GM12872 (cell line): ENCODE results near the gene PSMD12.
A peak's percentile ranks its signal among the peaks of the same experiment; 100 is the strongest.

Experiments used
- TF ChIP-seq, protein P1 (sequence below): IDR thresholded peaks from 3 replicates; pipeline ENCODE4 v1.5.1; 2011; ENCODE audit warnings: low read depth, mild to moderate bottlenecking, low read length, moderate library complexity; ENCODE audit not compliant: insufficient read depth

The PSMD12 gene

DNA sequence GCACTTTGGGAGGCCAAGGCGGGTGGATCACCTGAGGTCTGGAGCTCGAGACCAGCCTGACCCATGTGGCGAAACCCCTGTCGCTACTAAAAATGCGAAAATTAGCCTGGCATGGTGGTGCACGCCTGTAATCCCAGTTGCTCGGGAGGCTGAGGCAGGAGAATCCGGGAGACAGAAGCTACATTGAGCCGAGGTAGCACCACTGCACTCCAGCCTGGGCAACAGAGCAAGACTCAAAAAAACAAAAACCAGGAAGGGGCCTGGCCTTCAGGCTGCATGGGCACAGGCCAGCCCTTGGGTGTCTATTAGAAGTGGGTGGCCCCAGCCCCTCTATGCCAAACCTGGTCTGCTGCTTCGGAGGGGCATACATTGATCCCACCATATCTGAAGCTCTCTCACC is 56.0 kb downstream of the PSMD12 start:
- TF ChIP-seq, protein P1, sequence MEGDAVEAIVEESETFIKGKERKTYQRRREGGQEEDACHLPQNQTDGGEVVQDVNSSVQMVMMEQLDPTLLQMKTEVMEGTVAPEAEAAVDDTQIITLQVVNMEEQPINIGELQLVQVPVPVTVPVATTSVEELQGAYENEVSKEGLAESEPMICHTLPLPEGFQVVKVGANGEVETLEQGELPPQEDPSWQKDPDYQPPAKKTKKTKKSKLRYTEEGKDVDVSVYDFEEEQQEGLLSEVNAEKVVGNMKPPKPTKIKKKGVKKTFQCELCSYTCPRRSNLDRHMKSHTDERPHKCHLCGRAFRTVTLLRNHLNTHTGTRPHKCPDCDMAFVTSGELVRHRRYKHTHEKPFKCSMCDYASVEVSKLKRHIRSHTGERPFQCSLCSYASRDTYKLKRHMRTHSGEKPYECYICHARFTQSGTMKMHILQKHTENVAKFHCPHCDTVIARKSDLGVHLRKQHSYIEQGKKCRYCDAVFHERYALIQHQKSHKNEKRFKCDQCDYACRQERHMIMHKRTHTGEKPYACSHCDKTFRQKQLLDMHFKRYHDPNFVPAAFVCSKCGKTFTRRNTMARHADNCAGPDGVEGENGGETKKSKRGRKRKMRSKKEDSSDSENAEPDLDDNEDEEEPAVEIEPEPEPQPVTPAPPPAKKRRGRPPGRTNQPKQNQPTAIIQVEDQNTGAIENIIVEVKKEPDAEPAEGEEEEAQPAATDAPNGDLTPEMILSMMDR, result no peak

DNA sequence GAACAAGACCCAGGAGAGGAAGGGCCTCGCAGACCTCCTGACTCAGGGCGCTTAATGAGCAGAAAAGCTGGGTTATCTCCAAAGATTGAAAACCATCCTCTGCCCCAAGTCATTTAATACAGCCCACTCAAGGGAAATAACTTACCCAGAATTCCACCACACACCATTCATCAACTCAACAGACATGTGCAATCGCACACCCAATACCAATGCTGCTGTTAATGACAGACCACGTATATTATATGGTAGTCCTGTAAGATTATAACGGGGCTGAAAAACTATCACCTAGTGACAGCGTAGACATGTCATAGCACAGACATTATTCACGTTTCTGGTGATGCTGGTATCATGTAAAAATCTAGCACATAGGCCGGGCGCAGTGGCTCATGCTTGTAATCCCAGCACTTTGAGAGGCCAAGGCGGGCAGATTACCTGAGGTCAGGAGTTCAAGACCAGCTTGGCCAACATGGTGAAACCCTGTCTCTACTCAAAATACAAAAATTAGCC is 68.9 kb downstream of the PSMD12 start:
- TF ChIP-seq, protein P1, result no peak

DNA sequence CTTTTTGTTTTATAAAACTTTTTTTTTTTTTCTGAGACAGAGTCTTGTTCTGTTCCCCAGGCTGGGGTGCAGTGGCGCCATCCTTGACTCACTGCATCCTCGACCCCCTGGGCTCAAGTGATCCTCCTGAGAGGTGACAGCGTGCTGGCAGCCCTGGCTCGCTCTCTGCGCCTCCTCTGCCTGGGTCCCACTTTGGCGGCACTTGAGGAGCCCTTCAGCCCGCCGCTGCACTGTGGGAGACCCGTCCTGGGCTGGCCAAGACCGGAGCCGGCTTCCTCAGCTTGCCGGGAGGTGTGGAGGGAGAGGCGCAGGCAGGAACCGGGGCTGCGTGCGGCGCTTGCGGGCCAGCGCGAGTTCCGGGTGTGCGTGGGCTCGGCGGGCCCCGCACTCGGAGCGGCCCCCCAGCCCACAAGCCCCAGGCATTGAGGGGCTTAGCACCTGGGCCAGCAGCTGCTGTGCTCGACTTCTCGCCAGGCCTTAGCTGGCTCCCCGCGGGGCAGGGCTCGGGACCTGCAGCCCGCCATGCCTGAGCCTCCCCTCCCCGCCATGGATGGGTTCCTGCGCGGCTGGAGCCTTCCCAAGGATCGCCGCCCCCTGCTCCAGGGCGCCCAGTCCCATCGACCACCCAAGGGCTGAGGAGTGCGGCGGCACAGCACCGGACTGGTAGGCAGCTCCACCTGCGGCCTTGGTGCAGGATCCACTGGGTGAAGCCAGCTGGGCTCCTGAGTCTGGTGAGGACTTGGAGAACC is 71.8 kb downstream of the PSMD12 start:
- TF ChIP-seq, protein P1, result no peak

DNA sequence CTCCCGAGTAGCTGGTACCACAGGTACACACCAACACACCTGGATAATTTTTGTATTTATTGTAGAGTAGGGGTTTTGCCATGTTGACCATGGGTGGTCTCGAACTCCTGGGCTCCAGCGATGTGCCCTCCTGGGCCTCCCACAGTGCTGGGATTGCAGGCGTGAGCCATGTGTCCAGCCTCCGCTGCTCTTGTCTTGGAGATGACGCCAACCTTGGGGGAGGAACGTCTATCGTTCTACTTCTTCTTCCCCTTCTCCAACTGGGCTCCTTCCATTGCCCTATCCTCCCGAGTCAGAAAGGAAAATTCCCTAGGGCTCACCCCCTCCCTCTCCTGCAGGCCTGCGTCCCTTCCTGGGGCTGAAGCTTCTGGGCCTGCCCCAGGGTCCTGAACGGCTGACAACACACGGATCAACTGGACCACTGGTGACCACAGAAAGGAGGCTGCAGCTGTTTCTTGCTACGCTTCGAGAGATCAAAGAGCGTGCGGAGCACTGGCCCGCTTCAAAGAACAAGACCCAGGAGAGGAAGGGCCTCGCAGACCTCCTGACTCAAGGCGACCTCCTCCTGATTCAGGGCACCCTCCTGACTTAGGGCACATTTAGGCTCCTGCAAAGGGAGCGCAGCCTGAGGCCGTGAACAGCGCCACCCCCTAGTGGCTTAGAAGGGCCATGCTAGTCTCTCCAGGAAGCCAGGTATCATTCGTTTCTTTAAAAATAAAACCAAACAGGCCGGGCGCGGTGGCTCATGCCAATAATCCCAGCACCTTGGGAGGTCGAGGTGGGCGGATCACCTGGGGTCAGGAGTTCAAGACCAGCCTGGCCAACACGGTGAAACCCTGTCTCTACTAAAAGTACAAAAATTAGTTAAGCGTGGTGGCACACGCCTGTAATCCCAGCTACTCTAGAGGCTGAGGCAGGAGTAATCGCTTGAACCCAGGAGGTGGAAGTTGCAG is 72.8 kb downstream of the PSMD12 start:
- TF ChIP-seq, protein P1, result peak; percentile 92

DNA sequence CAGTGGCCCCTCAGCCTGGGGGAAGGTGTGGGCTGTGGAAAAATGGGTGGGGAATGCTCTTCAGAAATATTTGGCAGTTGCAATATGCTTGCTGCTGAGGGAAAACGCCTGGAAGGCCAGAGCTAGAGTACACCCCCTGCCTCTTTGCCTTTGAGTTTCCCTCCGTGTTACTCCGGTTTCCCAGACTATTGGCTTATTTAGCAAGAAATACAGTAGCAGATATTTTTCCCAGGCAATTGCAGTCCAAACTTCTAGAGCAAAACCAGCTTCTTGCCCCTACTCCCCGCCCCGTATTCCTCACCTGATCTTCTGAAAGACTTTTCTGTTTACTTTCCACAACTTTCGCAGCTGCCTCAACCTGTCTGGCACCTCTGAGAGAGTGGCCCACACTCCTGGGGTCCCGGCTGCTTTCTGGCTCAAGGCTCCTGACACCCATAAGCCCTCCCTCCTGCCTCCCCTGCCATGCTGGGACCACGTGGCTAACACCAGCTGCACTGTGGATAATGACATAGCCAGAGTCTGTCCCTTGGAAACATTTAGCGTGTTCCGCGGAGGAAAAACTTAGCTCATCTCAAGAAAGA is 75.6 kb downstream of the PSMD12 start:
- TF ChIP-seq, protein P1, result no peak

DNA sequence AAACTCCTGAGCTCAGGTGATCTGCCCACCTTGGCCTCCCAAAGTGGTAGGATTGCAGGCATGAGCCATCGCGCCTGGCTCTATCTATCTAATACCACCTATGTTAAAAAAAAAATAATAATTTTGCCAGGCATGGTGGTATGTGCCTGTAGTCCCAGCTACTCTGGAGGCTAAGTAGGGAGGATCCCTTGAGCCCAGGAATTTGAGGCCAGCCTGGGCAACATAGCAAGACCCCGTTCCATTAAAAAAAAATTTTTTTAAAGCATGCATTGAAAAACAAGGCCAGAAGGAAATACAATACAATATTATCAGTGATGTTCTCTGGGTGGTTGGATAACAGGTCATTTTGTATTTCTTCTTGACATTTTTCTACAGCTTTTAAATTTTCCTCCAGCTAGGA is 76.1 kb downstream of the PSMD12 start:
- TF ChIP-seq, protein P1, result no peak

DNA sequence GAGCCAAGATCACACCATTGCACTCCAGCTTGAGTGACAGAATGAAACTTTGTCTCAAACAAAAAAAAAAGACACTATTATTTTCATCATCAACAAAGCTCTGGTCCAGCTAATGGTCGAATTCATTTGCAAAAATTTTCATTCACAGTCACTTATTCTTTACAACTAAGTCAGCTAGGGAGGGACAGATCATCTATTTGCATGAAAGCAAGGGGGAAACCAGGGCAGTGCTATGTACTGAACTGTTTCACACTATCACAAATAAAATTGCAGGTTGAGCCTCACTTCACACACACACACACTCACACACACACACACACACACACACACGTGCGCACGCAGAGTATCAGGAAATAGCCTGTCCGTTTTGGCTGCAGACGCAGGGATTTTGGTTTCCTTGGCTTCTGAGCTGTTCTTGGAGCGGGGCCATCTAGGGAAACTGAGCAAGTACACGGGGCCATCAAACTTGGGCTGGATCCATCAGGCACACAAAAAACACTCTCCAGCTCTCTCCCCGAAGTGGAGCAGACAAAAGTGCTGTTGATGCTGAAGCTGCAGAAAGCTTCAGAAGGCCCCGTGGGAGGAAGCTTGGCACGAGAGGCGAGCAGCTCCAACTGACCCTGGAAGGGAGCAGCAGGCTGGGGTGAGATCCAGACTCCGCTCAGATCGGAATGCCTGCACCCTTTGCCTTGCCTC is 77.0 kb downstream of the PSMD12 start:
- TF ChIP-seq, protein P1, result no peak
